ENCODE measurements around the gene TYMP.

TYMP gene, protein sequence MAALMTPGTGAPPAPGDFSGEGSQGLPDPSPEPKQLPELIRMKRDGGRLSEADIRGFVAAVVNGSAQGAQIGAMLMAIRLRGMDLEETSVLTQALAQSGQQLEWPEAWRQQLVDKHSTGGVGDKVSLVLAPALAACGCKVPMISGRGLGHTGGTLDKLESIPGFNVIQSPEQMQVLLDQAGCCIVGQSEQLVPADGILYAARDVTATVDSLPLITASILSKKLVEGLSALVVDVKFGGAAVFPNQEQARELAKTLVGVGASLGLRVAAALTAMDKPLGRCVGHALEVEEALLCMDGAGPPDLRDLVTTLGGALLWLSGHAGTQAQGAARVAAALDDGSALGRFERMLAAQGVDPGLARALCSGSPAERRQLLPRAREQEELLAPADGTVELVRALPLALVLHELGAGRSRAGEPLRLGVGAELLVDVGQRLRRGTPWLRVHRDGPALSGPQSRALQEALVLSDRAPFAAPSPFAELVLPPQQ

DNA sequence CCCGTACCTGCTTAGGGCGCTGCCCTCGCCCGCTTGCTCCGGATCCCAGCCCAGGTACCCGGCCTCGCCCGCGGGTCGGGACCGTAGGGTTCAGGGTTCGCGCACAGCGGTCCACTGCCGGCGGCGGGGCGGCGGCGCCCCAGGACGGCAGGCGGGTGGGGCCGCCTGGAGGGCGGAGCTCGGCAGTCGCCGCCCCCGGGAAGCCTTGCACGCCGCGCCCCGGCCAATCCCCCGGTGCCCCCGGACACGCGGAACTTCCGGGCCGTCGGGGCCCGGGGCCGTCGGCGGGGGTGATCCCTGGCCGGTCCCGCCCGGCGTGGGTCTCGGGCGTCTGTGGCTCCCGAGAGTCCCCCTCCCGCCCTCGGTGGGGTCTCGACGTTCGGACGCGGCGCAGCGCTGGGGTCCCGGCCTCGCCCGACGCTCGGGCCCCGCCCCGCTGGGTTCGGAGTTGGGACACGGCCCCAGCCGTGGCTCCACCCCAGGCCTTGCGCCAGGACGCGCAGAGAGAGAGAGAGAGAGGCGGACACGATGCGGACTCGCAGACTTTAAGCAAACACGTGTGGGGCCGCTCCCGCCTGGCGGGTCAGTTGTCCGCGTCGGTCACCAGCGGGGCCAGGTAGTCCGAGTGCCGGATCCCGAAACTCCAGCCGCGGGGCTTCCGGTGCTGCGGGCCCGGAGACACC is at the start of gene TYMP:
TYMP (minus strand) TSS at position 116 of the 683 bp plus-strand sequence. CDS start 303 bp downstream, outside the sequence.
- Histone ChIP-seq H3K27me3 (ENCODE audit: control insufficient read depth in 1 of 2, insufficient read depth in 2 of 2, low read length in 2 of 2) (peaks cover 21 to 59% of the 10 kb centered on the region in 2 donors), H3K36me3 (ENCODE audit: insufficient read depth, low read length) (no peaks in the 10 kb centered on the region), H3K9ac (ENCODE audit: low read length) (no peak within 1 kb of the TSS), H3K4me1 (ENCODE audit: insufficient read depth, low read length) (peaks cover 12% of the 10 kb centered on the region), H3K27ac (ENCODE audit: low read depth, low read length) (peak within 1 kb of the TSS; percentile 64), H3K9me3 (ENCODE audit: low read length) (no peaks in the 10 kb centered on the region), H3K4me3 (ENCODE audit: low read depth in 1 of 2, low read length in 2 of 2) (peak within 1 kb of the TSS; percentile 30 to 53)

GRCh38 chr22:50578776-50579310 is 49.0 kb upstream of the TYMP start:
- Histone ChIP-seq H3K4me3 (ENCODE audit: low read depth in 1 of 2, low read length in 2 of 2) (no peak overlapping the region), H3K4me1 (ENCODE audit: insufficient read depth, low read length) (peaks cover 24% of the 10 kb centered on the region), H3K9ac (ENCODE audit: low read length) (no peak overlapping the region), H3K9me3 (ENCODE audit: low read length) (no peaks in the 10 kb centered on the region), H3K36me3 (ENCODE audit: insufficient read depth, low read length) (peaks cover 4% of the 10 kb centered on the region), H3K27ac (ENCODE audit: low read depth, low read length) (no peak overlapping the region), H3K27me3 (ENCODE audit: control insufficient read depth in 1 of 2, insufficient read depth in 2 of 2, low read length in 2 of 2) (peaks cover 0 to 15% of the 10 kb centered on the region in 2 donors)

- Histone ChIP-seq H3K4me1 (ENCODE audit: insufficient read depth, low read length) (peaks cover 18% of the 10 kb centered on the region), H3K27ac (ENCODE audit: low read depth, low read length) (no peak within 1 kb of the TSS), H3K36me3 (ENCODE audit: insufficient read depth, low read length) (peaks cover 4% of the 10 kb centered on the region), H3K9ac (ENCODE audit: low read length) (no peak within 1 kb of the TSS), H3K4me3 (ENCODE audit: low read depth in 1 of 2, low read length in 2 of 2) (no peak within 1 kb of the TSS), H3K27me3 (ENCODE audit: control insufficient read depth in 1 of 2, insufficient read depth in 2 of 2, low read length in 2 of 2) (peaks cover 0 to 15% of the 10 kb centered on the region in 2 donors), H3K9me3 (ENCODE audit: low read length) (no peaks in the 10 kb centered on the region)
Observed at GRCh38 chr22:50577987-50578775, 48.4 kb upstream of the TYMP start, which contains the start of gene CPT1B. Gene CPT1B (minus strand): TSS chr22:50578427. CDS start chr22:50577915, 512 bp downstream.

DNA sequence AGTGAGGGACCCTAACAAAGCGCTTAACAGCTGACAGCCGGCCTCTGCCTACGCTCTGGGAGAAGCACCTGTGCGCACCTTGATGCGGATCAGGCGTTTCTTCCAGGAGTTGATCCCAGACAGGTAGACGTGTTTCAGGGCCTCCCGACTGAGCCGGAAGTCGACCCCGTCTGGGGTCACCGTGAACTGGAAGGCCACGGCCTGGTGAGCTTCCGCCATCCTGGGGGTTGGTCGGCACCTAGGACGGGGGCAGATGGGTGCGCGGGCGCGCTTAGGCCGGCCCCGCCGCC is 47.8 kb upstream of the TYMP start:
- H3K4me3 ChIP-seq (ENCODE audit: low read depth in 1 of 2, low read length in 2 of 2): no peak overlapping the region
- H3K36me3 ChIP-seq (ENCODE audit: insufficient read depth, low read length): peaks cover 4% of the 10 kb centered on the region
- peaks cover 0 to 15% of the 10 kb centered on the region in 2 donors for H3K27me3 ChIP-seq (ENCODE audit: control insufficient read depth in 1 of 2, insufficient read depth in 2 of 2, low read length in 2 of 2)
- no peaks in the 10 kb centered on the region for H3K9me3 ChIP-seq (ENCODE audit: low read length)
- peaks cover 18% of the 10 kb centered on the region for H3K4me1 ChIP-seq (ENCODE audit: insufficient read depth, low read length)
- no peak overlapping the region for H3K9ac ChIP-seq (ENCODE audit: low read length)
- no peak overlapping the region for H3K27ac ChIP-seq (ENCODE audit: low read depth, low read length)

DNA sequence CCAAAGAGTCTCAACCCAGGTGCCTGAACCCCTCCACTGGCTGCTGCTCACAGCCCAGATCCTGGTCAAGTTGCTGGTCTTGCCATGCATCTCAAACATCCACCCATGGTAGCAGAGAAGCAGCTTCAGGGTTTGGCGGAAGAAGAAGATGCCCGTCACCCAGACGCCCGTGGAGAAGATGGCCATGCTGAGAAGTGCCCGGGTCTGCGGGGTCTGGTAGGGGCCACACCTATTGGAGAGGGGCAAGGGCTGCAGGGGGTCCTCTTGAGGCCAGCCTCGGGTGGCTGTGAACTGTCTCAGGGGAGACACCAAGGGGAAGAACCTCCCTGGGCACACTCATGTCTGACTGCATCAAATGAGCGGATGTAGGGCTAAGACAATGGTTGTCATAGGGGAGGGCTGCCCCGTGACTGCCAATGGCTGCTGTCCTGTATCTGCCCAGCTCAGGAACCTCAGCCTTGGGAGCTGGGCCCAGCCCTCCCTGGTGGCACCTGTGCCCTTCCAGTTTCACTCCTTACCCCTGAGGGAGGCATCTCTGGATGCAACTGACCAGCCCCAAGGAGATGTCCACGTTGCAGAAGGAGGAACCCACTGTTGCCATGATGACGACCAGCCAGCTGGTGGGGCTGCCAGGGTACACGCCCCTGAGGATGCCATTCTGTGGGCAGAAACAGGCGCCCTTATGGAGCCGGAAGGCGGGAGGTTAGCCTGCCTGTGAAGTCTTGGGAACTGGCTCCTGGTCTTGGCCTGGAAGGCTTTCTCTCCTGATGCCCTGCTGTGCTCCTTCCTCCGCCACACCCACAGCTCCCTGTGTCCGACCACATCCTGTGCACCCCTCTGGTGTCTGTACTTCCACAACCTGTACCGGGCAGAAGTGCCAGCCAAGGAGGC is 47.2 kb upstream of the TYMP start:
- H3K27me3 ChIP-seq (ENCODE audit: control insufficient read depth in 1 of 2, insufficient read depth in 2 of 2, low read length in 2 of 2): peaks cover 0 to 15% of the 10 kb centered on the region in 2 donors
- no peak overlapping the region for H3K27ac ChIP-seq (ENCODE audit: low read depth, low read length)
- H3K4me1 ChIP-seq (ENCODE audit: insufficient read depth, low read length): peaks cover 18% of the 10 kb centered on the region
- H3K9ac ChIP-seq (ENCODE audit: low read length): no peak overlapping the region
- no peaks in the 10 kb centered on the region for H3K9me3 ChIP-seq (ENCODE audit: low read length)
- H3K36me3 ChIP-seq (ENCODE audit: insufficient read depth, low read length): peaks cover 4% of the 10 kb centered on the region
- H3K4me3 ChIP-seq (ENCODE audit: low read depth in 1 of 2, low read length in 2 of 2): no peak overlapping the region

DNA sequence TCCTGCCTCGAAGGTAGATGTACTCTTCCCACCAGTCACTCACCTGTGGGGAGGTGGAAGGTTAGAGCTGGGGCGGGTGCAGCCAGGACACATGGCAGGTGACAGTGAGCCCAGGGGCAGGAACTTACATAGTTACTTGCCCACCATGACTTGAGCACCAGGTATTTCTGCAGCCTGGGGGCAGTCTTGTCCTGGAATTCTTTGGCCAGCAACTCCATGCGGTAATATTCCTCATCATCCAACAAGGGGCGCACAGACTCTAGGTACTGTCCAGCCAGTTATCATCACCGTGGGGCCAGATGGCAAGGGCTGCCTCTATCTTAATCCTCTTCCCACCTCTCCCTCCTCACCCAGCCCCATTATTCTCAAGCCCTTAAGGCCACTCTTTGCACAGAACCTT is 46.3 kb upstream of the TYMP start:
- H3K9ac ChIP-seq (ENCODE audit: low read length): no peak overlapping the region
- H3K36me3 ChIP-seq (ENCODE audit: insufficient read depth, low read length): peaks cover 4% of the 10 kb centered on the region
- H3K4me1 ChIP-seq (ENCODE audit: insufficient read depth, low read length): peaks cover 9% of the 10 kb centered on the region
- H3K9me3 ChIP-seq (ENCODE audit: low read length): no peaks in the 10 kb centered on the region
- H3K4me3 ChIP-seq (ENCODE audit: low read depth in 1 of 2, low read length in 2 of 2): no peak overlapping the region
- H3K27me3 ChIP-seq (ENCODE audit: control insufficient read depth in 1 of 2, insufficient read depth in 2 of 2, low read length in 2 of 2): peaks cover 0 to 15% of the 10 kb centered on the region in 2 donors
- no peak overlapping the region for H3K27ac ChIP-seq (ENCODE audit: low read depth, low read length)

DNA sequence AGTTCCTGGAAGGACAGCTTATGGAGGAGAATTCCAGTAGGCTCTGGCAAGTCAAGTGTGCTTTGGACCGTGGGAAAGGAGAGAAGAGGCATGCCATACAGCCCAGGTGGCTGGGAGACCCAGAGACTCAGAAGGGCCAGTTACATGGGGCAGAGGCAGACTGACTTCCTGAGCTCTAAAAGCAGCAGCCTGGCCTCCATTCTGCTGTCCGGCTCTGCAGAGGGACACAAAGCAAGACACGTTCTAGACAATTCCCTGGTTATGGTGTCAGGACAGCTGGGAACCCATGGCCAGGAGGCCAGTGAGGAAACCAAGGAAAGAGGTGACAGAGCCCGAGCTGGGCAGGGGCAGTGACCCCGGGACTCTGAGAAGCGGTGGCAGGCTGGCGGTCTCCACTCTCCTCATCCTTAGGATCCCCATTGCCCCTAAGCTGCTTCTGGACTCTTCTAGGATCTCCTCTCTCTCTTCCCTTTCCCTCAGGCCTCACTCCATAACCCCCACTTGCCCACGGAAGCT is 45.7 kb upstream of the TYMP start:
- H3K27me3 ChIP-seq (ENCODE audit: control insufficient read depth in 1 of 2, insufficient read depth in 2 of 2, low read length in 2 of 2): peaks cover 0 to 15% of the 10 kb centered on the region in 2 donors
- peaks cover 3% of the 10 kb centered on the region for H3K36me3 ChIP-seq (ENCODE audit: insufficient read depth, low read length)
- no peaks in the 10 kb centered on the region for H3K9me3 ChIP-seq (ENCODE audit: low read length)
- no peak overlapping the region for H3K4me3 ChIP-seq (ENCODE audit: low read depth in 1 of 2, low read length in 2 of 2)
- no peak overlapping the region for H3K27ac ChIP-seq (ENCODE audit: low read depth, low read length)
- H3K9ac ChIP-seq (ENCODE audit: low read length): no peak overlapping the region
- H3K4me1 ChIP-seq (ENCODE audit: insufficient read depth, low read length): peaks cover 8% of the 10 kb centered on the region

DNA sequence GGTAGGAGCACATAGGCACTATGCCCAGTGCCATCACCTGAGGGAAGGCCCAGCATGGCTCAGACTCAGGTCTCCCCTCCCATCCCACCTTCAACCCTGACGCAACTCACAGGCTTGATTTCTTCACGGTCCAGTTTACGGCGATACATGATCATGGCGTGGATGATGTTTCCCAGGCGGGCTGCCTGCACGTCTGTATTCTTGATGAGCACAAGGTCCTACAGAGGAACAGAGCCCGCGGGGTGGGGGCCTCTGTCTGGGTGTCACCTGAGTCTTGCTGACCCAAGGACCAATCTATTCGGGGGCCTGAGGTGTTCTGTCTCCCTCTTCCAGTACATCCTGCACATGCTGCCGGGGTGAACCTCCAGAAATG is 44.6 kb upstream of the TYMP start:
- Histone ChIP-seq H3K9ac (ENCODE audit: low read length) (no peak overlapping the region), H3K36me3 (ENCODE audit: insufficient read depth, low read length) (no peaks in the 10 kb centered on the region), H3K4me1 (ENCODE audit: insufficient read depth, low read length) (peaks cover 8% of the 10 kb centered on the region), H3K27ac (ENCODE audit: low read depth, low read length) (no peak overlapping the region), H3K9me3 (ENCODE audit: low read length) (no peaks in the 10 kb centered on the region), H3K4me3 (ENCODE audit: low read depth in 1 of 2, low read length in 2 of 2) (no peak overlapping the region), H3K27me3 (ENCODE audit: control insufficient read depth in 1 of 2, insufficient read depth in 2 of 2, low read length in 2 of 2) (peaks cover 0 to 15% of the 10 kb centered on the region in 2 donors)

- no peak overlapping the region for H3K9ac ChIP-seq (ENCODE audit: low read length)
- no peaks in the 10 kb centered on the region for H3K36me3 ChIP-seq (ENCODE audit: insufficient read depth, low read length)
- no peaks in the 10 kb centered on the region for H3K9me3 ChIP-seq (ENCODE audit: low read length)
- peaks cover 0 to 15% of the 10 kb centered on the region in 2 donors for H3K27me3 ChIP-seq (ENCODE audit: control insufficient read depth in 1 of 2, insufficient read depth in 2 of 2, low read length in 2 of 2)
- H3K4me1 ChIP-seq (ENCODE audit: insufficient read depth, low read length): peaks cover 7% of the 10 kb centered on the region
- H3K27ac ChIP-seq (ENCODE audit: low read depth, low read length): no peak overlapping the region
- no peak overlapping the region for H3K4me3 ChIP-seq (ENCODE audit: low read depth in 1 of 2, low read length in 2 of 2)
Observed at GRCh38 chr22:50573491-50574382, 43.9 kb upstream of the TYMP start.
